ENCODE measurements around the gene TTYH2. TPM values are rescaled to one million over a fixed set of nuclear protein-coding genes. Genes with fewer than 3 reads are reported as not detected.

The TTYH2 gene
- total and polyA plus RNA-seq, 10 of the 15 experiments (the other 5 are each of a cell fraction or from before 2014, with no cell fraction given): 0.26 to 25.2 (median 6.6) TPM

DNA sequence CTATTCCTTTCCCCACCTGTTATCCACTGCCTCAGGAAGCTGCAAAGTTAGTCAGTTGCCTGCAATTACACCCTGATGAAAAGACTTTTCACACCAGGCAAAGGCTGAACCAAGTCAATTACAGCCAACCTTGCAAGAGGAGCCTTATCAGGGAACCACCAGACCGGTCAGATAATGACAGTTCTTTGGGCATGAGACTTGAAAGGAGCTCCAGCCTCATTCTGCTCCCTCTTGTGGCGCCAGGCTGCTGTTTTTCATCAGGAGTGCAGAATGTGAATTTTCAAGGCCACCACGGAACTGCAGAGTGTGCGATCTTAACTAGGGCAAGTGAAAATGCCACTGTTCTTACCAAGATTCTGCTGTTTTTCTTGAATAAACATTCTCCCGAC, 83.2 kb downstream of the TTYH2 start (continued):
- TF ChIP-seq, protein P1, sequence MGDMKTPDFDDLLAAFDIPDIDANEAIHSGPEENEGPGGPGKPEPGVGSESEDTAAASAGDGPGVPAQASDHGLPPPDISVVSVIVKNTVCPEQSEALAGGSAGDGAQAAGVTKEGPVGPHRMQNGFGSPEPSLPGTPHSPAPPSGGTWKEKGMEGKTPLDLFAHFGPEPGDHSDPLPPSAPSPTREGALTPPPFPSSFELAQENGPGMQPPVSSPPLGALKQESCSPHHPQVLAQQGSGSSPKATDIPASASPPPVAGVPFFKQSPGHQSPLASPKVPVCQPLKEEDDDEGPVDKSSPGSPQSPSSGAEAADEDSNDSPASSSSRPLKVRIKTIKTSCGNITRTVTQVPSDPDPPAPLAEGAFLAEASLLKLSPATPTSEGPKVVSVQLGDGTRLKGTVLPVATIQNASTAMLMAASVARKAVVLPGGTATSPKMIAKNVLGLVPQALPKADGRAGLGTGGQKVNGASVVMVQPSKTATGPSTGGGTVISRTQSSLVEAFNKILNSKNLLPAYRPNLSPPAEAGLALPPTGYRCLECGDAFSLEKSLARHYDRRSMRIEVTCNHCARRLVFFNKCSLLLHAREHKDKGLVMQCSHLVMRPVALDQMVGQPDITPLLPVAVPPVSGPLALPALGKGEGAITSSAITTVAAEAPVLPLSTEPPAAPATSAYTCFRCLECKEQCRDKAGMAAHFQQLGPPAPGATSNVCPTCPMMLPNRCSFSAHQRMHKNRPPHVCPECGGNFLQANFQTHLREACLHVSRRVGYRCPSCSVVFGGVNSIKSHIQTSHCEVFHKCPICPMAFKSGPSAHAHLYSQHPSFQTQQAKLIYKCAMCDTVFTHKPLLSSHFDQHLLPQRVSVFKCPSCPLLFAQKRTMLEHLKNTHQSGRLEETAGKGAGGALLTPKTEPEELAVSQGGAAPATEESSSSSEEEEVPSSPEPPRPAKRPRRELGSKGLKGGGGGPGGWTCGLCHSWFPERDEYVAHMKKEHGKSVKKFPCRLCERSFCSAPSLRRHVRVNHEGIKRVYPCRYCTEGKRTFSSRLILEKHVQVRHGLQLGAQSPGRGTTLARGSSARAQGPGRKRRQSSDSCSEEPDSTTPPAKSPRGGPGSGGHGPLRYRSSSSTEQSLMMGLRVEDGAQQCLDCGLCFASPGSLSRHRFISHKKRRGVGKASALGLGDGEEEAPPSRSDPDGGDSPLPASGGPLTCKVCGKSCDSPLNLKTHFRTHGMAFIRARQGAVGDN (IDR thresholded peaks at IDR 0.05): peak; percentile 86; the same call in 1 of the 2 replicates
- TF ChIP-seq ZBED1 (IDR thresholded peaks at IDR 0.05; ENCODE audit: borderline replicate concordance) (no peak), SMC3 (IDR thresholded peaks at IDR 0.05; ENCODE audit: borderline replicate concordance, low read length) (peak; percentile 72; the same call in 1 of the 2 replicates), ZNF274 (IDR thresholded peaks at IDR 0.05; ENCODE audit: insufficient read depth, insufficient read length) (no peak), CBFB (IDR thresholded peaks at IDR 0.05; ENCODE audit: low read depth) (no peak), JUNB (IDR thresholded peaks at IDR 0.05) (no peak), MYC (IDR thresholded peaks at IDR 0.05; ENCODE audit: insufficient read depth, insufficient read length, insufficient replicate concordance, low read length, severe bottlenecking) (no peak)
- TF ChIP-seq, protein P2, sequence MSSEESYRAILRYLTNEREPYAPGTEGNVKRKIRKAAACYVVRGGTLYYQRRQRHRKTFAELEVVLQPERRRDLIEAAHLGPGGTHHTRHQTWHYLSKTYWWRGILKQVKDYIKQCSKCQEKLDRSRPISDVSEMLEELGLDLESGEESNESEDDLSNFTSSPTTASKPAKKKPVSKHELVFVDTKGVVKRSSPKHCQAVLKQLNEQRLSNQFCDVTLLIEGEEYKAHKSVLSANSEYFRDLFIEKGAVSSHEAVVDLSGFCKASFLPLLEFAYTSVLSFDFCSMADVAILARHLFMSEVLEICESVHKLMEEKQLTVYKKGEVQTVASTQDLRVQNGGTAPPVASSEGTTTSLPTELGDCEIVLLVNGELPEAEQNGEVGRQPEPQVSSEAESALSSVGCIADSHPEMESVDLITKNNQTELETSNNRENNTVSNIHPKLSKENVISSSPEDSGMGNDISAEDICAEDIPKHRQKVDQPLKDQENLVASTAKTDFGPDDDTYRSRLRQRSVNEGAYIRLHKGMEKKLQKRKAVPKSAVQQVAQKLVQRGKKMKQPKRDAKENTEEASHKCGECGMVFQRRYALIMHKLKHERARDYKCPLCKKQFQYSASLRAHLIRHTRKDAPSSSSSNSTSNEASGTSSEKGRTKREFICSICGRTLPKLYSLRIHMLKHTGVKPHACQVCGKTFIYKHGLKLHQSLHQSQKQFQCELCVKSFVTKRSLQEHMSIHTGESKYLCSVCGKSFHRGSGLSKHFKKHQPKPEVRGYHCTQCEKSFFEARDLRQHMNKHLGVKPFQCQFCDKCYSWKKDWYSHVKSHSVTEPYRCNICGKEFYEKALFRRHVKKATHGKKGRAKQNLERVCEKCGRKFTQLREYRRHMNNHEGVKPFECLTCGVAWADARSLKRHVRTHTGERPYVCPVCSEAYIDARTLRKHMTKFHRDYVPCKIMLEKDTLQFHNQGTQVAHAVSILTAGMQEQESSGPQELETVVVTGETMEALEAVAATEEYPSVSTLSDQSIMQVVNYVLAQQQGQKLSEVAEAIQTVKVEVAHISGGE (CRISPR knock-in tag; IDR thresholded peaks at IDR 0.05): no peak
- TF ChIP-seq, protein P3, sequence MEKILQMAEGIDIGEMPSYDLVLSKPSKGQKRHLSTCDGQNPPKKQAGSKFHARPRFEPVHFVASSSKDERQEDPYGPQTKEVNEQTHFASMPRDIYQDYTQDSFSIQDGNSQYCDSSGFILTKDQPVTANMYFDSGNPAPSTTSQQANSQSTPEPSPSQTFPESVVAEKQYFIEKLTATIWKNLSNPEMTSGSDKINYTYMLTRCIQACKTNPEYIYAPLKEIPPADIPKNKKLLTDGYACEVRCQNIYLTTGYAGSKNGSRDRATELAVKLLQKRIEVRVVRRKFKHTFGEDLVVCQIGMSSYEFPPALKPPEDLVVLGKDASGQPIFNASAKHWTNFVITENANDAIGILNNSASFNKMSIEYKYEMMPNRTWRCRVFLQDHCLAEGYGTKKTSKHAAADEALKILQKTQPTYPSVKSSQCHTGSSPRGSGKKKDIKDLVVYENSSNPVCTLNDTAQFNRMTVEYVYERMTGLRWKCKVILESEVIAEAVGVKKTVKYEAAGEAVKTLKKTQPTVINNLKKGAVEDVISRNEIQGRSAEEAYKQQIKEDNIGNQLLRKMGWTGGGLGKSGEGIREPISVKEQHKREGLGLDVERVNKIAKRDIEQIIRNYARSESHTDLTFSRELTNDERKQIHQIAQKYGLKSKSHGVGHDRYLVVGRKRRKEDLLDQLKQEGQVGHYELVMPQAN (conservative IDR thresholded peaks at IDR 0.05): no peak
- TF ChIP-seq, protein P4, sequence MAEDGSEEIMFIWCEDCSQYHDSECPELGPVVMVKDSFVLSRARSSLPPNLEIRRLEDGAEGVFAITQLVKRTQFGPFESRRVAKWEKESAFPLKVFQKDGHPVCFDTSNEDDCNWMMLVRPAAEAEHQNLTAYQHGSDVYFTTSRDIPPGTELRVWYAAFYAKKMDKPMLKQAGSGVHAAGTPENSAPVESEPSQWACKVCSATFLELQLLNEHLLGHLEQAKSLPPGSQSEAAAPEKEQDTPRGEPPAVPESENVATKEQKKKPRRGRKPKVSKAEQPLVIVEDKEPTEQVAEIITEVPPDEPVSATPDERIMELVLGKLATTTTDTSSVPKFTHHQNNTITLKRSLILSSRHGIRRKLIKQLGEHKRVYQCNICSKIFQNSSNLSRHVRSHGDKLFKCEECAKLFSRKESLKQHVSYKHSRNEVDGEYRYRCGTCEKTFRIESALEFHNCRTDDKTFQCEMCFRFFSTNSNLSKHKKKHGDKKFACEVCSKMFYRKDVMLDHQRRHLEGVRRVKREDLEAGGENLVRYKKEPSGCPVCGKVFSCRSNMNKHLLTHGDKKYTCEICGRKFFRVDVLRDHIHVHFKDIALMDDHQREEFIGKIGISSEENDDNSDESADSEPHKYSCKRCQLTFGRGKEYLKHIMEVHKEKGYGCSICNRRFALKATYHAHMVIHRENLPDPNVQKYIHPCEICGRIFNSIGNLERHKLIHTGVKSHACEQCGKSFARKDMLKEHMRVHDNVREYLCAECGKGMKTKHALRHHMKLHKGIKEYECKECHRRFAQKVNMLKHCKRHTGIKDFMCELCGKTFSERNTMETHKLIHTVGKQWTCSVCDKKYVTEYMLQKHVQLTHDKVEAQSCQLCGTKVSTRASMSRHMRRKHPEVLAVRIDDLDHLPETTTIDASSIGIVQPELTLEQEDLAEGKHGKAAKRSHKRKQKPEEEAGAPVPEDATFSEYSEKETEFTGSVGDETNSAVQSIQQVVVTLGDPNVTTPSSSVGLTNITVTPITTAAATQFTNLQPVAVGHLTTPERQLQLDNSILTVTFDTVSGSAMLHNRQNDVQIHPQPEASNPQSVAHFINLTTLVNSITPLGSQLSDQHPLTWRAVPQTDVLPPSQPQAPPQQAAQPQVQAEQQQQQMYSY (CRISPR knock-in tag; IDR thresholded peaks at IDR 0.05): no peak
- TF ChIP-seq, protein P5, sequence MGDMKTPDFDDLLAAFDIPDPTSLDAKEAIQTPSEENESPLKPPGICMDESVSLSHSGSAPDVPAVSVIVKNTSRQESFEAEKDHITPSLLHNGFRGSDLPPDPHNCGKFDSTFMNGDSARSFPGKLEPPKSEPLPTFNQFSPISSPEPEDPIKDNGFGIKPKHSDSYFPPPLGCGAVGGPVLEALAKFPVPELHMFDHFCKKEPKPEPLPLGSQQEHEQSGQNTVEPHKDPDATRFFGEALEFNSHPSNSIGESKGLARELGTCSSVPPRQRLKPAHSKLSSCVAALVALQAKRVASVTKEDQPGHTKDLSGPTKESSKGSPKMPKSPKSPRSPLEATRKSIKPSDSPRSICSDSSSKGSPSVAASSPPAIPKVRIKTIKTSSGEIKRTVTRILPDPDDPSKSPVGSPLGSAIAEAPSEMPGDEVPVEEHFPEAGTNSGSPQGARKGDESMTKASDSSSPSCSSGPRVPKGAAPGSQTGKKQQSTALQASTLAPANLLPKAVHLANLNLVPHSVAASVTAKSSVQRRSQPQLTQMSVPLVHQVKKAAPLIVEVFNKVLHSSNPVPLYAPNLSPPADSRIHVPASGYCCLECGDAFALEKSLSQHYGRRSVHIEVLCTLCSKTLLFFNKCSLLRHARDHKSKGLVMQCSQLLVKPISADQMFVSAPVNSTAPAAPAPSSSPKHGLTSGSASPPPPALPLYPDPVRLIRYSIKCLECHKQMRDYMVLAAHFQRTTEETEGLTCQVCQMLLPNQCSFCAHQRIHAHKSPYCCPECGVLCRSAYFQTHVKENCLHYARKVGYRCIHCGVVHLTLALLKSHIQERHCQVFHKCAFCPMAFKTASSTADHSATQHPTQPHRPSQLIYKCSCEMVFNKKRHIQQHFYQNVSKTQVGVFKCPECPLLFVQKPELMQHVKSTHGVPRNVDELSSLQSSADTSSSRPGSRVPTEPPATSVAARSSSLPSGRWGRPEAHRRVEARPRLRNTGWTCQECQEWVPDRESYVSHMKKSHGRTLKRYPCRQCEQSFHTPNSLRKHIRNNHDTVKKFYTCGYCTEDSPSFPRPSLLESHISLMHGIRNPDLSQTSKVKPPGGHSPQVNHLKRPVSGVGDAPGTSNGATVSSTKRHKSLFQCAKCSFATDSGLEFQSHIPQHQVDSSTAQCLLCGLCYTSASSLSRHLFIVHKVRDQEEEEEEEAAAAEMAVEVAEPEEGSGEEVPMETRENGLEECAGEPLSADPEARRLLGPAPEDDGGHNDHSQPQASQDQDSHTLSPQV (IDR thresholded peaks at IDR 0.05): 0 out of 2 replicates have a peak, but pooled peaks have one; percentile 15

Data from GM12878 (cell line).